ENCODE results near the gene COL5A2. TPM values are rescaled to one million over a fixed set of nuclear protein-coding genes. Genes with fewer than 3 reads are reported as not detected.
A peak's percentile ranks its signal among the peaks of the same experiment; 100 is the strongest.

Gene COL5A2
- total RNA-seq, 1 donor from 2014 or later, result 607 TPM

GRCh38 chr2:188986839-188987238 is 192.7 kb downstream of the COL5A2 start:
- no peak for DNase-seq

- DNase-seq, result peak; percentile 62
Observed at GRCh38 chr2:188984680-188985079, 194.9 kb downstream of the COL5A2 start.

GRCh38 chr2:188984065-188984491 is 195.5 kb downstream of the COL5A2 start:
- DNase-seq, result peak; percentile 85

- DNase-seq, result peak; percentile 41
Observed at GRCh38 chr2:188983427-188984064, 196.0 kb downstream of the COL5A2 start.

Small RNAs within 50 kb of the gene (small RNA-seq; reads per million reads assigned to genes)
- gene MIR3129 (ENCODE audit: low replicate concordance), result 0.98 reads per million, percentile 85 among the genes with 10 or more reads in this experiment

Other genes with a start within 250 kb of the COL5A2 start
- gene COL3A1, start 205.4 kb downstream of the COL5A2 start, total RNA-seq, result 6,407 TPM